Thyroid gland (tissue), 4 donors: ENCODE results near the gene ATXN7. TPM values are rescaled to one million over a fixed set of nuclear protein-coding genes. Genes with fewer than 3 reads are reported as not detected.

Source experiments
- DNase-seq, 2 donors: peaks; one replicate each; pipeline ENCODE4 v3.0.0-alpha.2; 2019
- H3K27ac ChIP-seq, 3 donors: fragments of 200-600 bp; sonication (generic); 1 replicate in 2 of 3; 2 replicates in 1 of 3; pipeline ENCODE4 v1.5.1; 2016 to 2019; ENCODE audit warnings: mild to moderate bottlenecking in 1 of 3, moderate library complexity in 1 of 3
- H3K27me3 ChIP-seq: fragments of 200-600 bp; sonication (generic); one replicate; pipeline ENCODE4 v1.5.1; 2019
- H3K36me3 ChIP-seq, 2 donors: fragments of 200-600 bp; sonication (generic); one replicate each; pipeline ENCODE4 v1.5.1; 2016 to 2019
- H3K4me1 ChIP-seq, 2 donors: fragments of 200-600 bp; sonication (generic); one replicate each; pipeline ENCODE4 v1.5.1; 2017 to 2019
- H3K4me3 ChIP-seq, 3 donors: fragments of 200-600 bp; sonication (generic); replicated peaks in 1 of 3; 1 replicate in 2 of 3; 2 replicates in 1 of 3; pipeline ENCODE4 v1.5.1; 2016; ENCODE audit warnings: mild to moderate bottlenecking in 1 of 3
- H3K9me3 ChIP-seq: fragments of 200-600 bp; sonication (generic); one replicate; pipeline ENCODE4 v1.5.1; 2017
- CTCF ChIP-seq, 6 experiments: fragments of 200-600 bp in 3 of 6; fragments of 450-650 bp in 3 of 6; sonication (generic) in 3 of 6; IDR thresholded peaks; one replicate each; pipeline ENCODE4 v1.5.1; 2016 to 2019; ENCODE audit warnings: antibody characterized with exemption in 6 of 6, mild to moderate bottlenecking in 2 of 6, inconsistent platforms in 1 of 6, moderate library complexity in 1 of 6
- POLR2A ChIP-seq, 2 donors: fragments of 450-650 bp; IDR thresholded peaks; one replicate each; pipeline ENCODE4 v1.6.1; 2017; ENCODE audit warnings: antibody characterized with exemption in 2 of 2, mild to moderate bottlenecking in 2 of 2, moderate library complexity in 1 of 2
- WGBS, 2 donors: methylation state at CpG; one replicate each; pipeline ENCODE4 v1.1.5; 2017; 5-methylcytosine and 5-hydroxymethylcytosine counted together
- intact Hi-C: fragments of 100-400 bp; cut with DNase I; formaldehyde crosslinking; loops from one replicate; pipeline ENCODE4 v1.15.1; 2023
- total RNA-seq, 4 donors: library from RNA; depleted of rRNA; stranded (reverse); fragments of >200 nt; gene quantifications; one replicate each; pipeline ENCODE4 v1.2.3, GENCODE V29; 2016

The ATXN7 gene
- total RNA-seq, 4 donors from 2014 or later = 23.2 to 51.8 (median 33.8) TPM

GRCh38 chr3:63851287-63851686 lies 12.4 kb upstream of the ATXN7 start:
- Histone ChIP-seq H3K27ac (no peak overlapping the region), H3K4me3 (no peak overlapping the region), H3K4me1 (peaks cover 13 to 15% of the 10 kb centered on the region in 2 donors), H3K27me3 (no peaks in the 10 kb centered on the region), H3K36me3 (no peaks in the 10 kb centered on the region), H3K9me3 (no peaks in the 10 kb centered on the region)
- intact Hi-C loops = no loop called here
- DNase-seq = no peak
- 96% methylated on average over 3 of the region's 3 CpGs for WGBS, 2 donors
- TF ChIP-seq CTCF (IDR thresholded peaks at IDR 0.05) = no peak
- TF ChIP-seq POLR2A (IDR thresholded peaks at IDR 0.05) = no peak

- Histone ChIP-seq H3K27ac (no peak overlapping the region), H3K36me3 (no peaks in the 10 kb centered on the region)
Observed at GRCh38 chr3:63853106-63853505, 10.6 kb upstream of the ATXN7 start.

GRCh38 chr3:63855333-63855940 lies 8.2 kb upstream of the ATXN7 start:
- no peak for DNase-seq
- no peak overlapping the region for H3K4me3 ChIP-seq
- H3K4me1 ChIP-seq = peaks cover 0 to 5% of the 10 kb centered on the region in 2 donors
- H3K27me3 ChIP-seq = no peaks in the 10 kb centered on the region
- no peak overlapping the region for H3K27ac ChIP-seq
- no peaks in the 10 kb centered on the region for H3K36me3 ChIP-seq
- no peak for TF ChIP-seq POLR2A (IDR thresholded peaks at IDR 0.05)
- no peak for TF ChIP-seq CTCF (IDR thresholded peaks at IDR 0.05)
- H3K9me3 ChIP-seq = no peaks in the 10 kb centered on the region
- intact Hi-C loops = no loop called here
- WGBS, 2 donors = 66 to 72% methylated on average over 1 of the region's 1 CpG

More at GRCh38 chr3:63853106-63853505, 10.6 kb upstream of the ATXN7 start:
- H3K9me3 ChIP-seq = no peaks in the 10 kb centered on the region
- no peaks in the 10 kb centered on the region for H3K27me3 ChIP-seq
- no peak for TF ChIP-seq CTCF (IDR thresholded peaks at IDR 0.05)
- TF ChIP-seq POLR2A (IDR thresholded peaks at IDR 0.05) = no peak
- 91 to 92% methylated on average over 4 of the region's 4 CpGs for WGBS, 2 donors
- H3K4me3 ChIP-seq = no peak overlapping the region
- peak; percentile 12 to 33 for DNase-seq
- H3K4me1 ChIP-seq = peaks cover 0 to 2% of the 10 kb centered on the region in 2 donors
- intact Hi-C loops = no loop called here

- peaks cover under 1 to 8% of the 10 kb centered on the region in 2 donors for H3K4me1 ChIP-seq
- H3K9me3 ChIP-seq = no peaks in the 10 kb centered on the region
- no peaks in the 10 kb centered on the region for H3K36me3 ChIP-seq
- WGBS, 2 donors = 94 to 98% methylated on average over 2 of the region's 2 CpGs
- no peak overlapping the region for H3K4me3 ChIP-seq
- DNase-seq = no peak
- H3K27ac ChIP-seq = no peak overlapping the region
- H3K27me3 ChIP-seq = no peaks in the 10 kb centered on the region
- TF ChIP-seq POLR2A (IDR thresholded peaks at IDR 0.05) (no peak), CTCF (IDR thresholded peaks at IDR 0.05) (no peak)
- intact Hi-C loops = no loop called here
Observed at GRCh38 chr3:63857311-63857710, 6.4 kb upstream of the ATXN7 start.

- no peaks in the 10 kb centered on the region for H3K27me3 ChIP-seq
- H3K9me3 ChIP-seq = no peaks in the 10 kb centered on the region
- no peak for DNase-seq
- no peaks in the 10 kb centered on the region for H3K36me3 ChIP-seq
- TF ChIP-seq POLR2A (IDR thresholded peaks at IDR 0.05) = no peak
- no peak for TF ChIP-seq CTCF (IDR thresholded peaks at IDR 0.05)
- intact Hi-C loops = loop anchor here (10.0 kb wide), 1 partner anchor 54 kb away; the partner anchor contains the start of gene SCAANT1
- no peak overlapping the region for H3K4me3 ChIP-seq
- peaks cover 14% of the 10 kb centered on the region in 2 donors for H3K4me1 ChIP-seq
- WGBS, 2 donors = 93 to 97% methylated on average over 3 of the region's 3 CpGs
- H3K27ac ChIP-seq = no peak overlapping the region
Observed at GRCh38 chr3:63860776-63861175, 2.9 kb upstream of the ATXN7 start.
